Measurements from ENCODE around the gene HGF. TPM values are rescaled to one million over a fixed set of nuclear protein-coding genes. Genes with fewer than 3 reads are reported as not detected.

Gene HGF
- total and polyA plus RNA-seq, 8 donors: 0.60 to 10.7 (median 6.6) TPM

- Histone ChIP-seq H3K4me3 (no peak overlapping the region), H3K27ac (no peak overlapping the region), H3K27me3 (no peaks in the 10 kb centered on the region), H3K9me3 (no peaks in the 10 kb centered on the region), H3K4me1 (no peaks in the 10 kb centered on the region), H3K36me3 (peaks cover 0 to 6% (median 0%) of the 10 kb centered on the region in 4 donors)
- WGBS, 5 donors: 74 to 90% (median 84%) methylated on average over 1 of the region's 1 CpG
- intact Hi-C loops (cut with DNase I; ENCODE audit: low total_unique reads): no loop called here
- no peak for DNase-seq
- TF ChIP-seq POLR2AphosphoS5 (IDR thresholded peaks at IDR 0.05): no peak
- TF ChIP-seq EP300 (IDR thresholded peaks at IDR 0.05): no peak
- TF ChIP-seq CTCF (IDR thresholded peaks at IDR 0.05): no peak
- no peak for TF ChIP-seq POLR2A (IDR thresholded peaks at IDR 0.05)
Observed at GRCh38 chr7:81761031-81761430, 8.8 kb downstream of the HGF start.

- Histone ChIP-seq H3K9me3 (no peaks in the 10 kb centered on the region), H3K36me3 (peaks cover 0 to 12% (median 0%) of the 10 kb centered on the region in 4 donors), H3K27ac (no peak overlapping the region), H3K27me3 (no peaks in the 10 kb centered on the region), H3K4me1 (no peaks in the 10 kb centered on the region), H3K4me3 (no peak overlapping the region)
- 82 to 88% (median 85%) methylated on average over 2 of the region's 2 CpGs for WGBS, 5 donors
- DNase-seq: no peak
- intact Hi-C loops (cut with DNase I; ENCODE audit: low total_unique reads): no loop called here
- no peak for TF ChIP-seq POLR2AphosphoS5 (IDR thresholded peaks at IDR 0.05)
- no peak for TF ChIP-seq EP300 (IDR thresholded peaks at IDR 0.05)
- TF ChIP-seq CTCF (IDR thresholded peaks at IDR 0.05): no peak
- TF ChIP-seq POLR2A (IDR thresholded peaks at IDR 0.05): no peak
Observed at GRCh38 chr7:81754918-81755696, 14.7 kb downstream of the HGF start.

GRCh38 chr7:81753392-81753791, 16.5 kb downstream of the HGF start:
- DNase-seq: no peak
- no peaks in the 10 kb centered on the region for H3K27me3 ChIP-seq
- 77 to 92% (median 88%) methylated on average over 1 of the region's 1 CpG for WGBS, 5 donors
- peaks cover 0 to 12% (median 0%) of the 10 kb centered on the region in 4 donors for H3K36me3 ChIP-seq
- intact Hi-C loops (cut with DNase I; ENCODE audit: low total_unique reads): no loop called here
- no peaks in the 10 kb centered on the region for H3K4me1 ChIP-seq
- no peak overlapping the region for H3K4me3 ChIP-seq
- H3K9me3 ChIP-seq: no peaks in the 10 kb centered on the region
- no peak for TF ChIP-seq POLR2A (IDR thresholded peaks at IDR 0.05)
- no peak for TF ChIP-seq CTCF (IDR thresholded peaks at IDR 0.05)
- TF ChIP-seq EP300 (IDR thresholded peaks at IDR 0.05): no peak
- TF ChIP-seq POLR2AphosphoS5 (IDR thresholded peaks at IDR 0.05): no peak
- no peak overlapping the region for H3K27ac ChIP-seq

GRCh38 chr7:81752318-81752714, 17.5 kb downstream of the HGF start:
- TF ChIP-seq EP300 (IDR thresholded peaks at IDR 0.05) (no peak), POLR2AphosphoS5 (IDR thresholded peaks at IDR 0.05) (no peak), CTCF (IDR thresholded peaks at IDR 0.05) (no peak), POLR2A (IDR thresholded peaks at IDR 0.05) (no peak)
- no peak overlapping the region for H3K4me3 ChIP-seq
- H3K27ac ChIP-seq: no peak overlapping the region
- 60 to 75% (median 69%) methylated on average over 3 of the region's 3 CpGs for WGBS, 5 donors
- peaks cover 0 to 12% (median 0%) of the 10 kb centered on the region in 4 donors for H3K36me3 ChIP-seq
- intact Hi-C loops (cut with DNase I; ENCODE audit: low total_unique reads): no loop called here
- no peaks in the 10 kb centered on the region for H3K9me3 ChIP-seq
- no peak for DNase-seq
- no peaks in the 10 kb centered on the region for H3K4me1 ChIP-seq
- H3K27me3 ChIP-seq: no peaks in the 10 kb centered on the region

All from stomach (tissue), 9 donors.